Activated T-cell treated with anti-CD3 and anti-CD28 coated beads, Interleukin-2, amount 50 U/mL, for 48 hours (primary cell): ENCODE results near the gene ANKS6.

Experiments
- DNase-seq, 2 experiments: peaks; one replicate each; pipeline ENCODE4 v3.0.0-alpha.2; 2020

ANKS6 gene

DNA sequence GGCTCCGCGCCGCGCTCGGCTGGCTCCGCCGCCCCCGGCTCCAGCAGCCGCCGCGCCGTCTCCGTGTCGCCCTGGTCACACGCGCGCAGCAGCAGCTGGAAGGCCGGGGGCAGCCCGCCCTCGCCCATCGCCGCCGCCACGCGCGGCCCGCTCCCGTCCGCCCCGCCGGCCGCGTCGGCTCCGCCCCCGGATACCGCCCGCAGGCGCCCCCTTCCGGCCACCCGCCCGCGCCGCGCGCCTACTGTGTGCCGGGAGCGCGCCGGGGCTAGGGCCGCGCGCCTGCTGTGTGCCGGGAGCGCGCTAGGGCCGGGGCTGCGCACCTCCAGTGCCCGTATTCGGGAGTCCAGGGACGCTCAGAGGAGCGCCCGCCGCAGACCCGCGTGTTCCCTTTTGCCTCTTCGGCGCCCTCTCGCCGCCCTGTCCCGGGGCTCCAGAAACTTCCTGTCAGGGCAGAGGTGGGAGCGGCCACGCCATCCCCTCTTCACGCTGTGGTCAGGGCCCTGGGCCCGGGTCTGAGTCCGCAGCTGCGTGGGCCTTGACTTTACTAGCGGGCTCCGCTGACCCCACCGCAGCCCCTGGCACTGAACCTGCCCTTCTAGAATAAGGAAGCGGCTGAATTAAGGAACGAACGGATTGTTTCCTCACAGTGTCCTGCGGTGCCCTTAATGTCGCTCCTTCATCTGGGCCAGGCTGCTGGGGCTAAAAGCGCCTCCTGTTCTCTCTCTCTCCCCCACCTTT, at the start of gene ANKS6:
TSS of gene ANKS6 (minus strand) at position 192 of the 738 bp plus-strand sequence. CDS start at position 128, 64 bp downstream.
- DNase-seq = peak; percentile 87 to 89

GRCh38 chr9:98846081-98846480, 49.7 kb upstream of the ANKS6 start:
- DNase-seq = no peak

DNA sequence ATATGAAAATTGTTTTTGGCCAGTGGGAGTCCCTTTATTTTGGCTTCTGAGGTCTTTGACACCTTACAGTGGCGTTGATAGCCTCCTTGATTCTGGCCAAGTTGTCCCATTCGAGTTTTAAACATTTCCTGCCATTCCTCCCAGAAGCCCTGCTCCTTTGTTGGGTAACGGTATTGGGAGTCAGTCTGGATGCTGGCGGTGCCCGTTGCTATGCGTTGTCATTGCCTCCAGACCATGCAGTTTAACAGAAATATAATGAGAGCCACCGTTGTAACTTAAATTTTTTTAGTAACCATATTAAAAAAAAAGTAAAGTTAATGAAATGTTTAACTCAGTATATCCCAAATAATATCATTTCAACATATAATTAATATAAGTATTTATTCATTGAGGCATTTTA, 46.2 kb upstream of the ANKS6 start:
- DNase-seq = no peak

DNA sequence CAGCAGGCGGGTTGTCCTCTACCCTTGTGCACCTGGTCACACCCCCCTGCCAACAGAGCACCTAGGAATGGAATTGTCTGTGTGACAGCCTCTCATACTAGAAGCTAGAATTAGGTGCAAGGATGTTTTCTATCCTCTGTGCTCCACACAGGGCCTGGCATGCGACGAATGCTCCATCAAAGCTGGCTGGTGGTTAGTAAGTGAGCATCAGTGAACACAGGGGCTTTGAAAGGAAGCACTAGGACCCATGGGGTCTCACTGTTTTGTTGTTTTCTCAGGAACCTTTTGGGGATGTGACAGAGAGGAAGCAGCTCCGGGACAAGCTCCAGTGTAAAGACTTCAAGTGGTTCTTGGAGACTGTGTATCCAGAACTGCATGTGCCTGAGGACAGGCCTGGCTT, 43.4 kb upstream of the ANKS6 start:
- no peak for DNase-seq

DNA sequence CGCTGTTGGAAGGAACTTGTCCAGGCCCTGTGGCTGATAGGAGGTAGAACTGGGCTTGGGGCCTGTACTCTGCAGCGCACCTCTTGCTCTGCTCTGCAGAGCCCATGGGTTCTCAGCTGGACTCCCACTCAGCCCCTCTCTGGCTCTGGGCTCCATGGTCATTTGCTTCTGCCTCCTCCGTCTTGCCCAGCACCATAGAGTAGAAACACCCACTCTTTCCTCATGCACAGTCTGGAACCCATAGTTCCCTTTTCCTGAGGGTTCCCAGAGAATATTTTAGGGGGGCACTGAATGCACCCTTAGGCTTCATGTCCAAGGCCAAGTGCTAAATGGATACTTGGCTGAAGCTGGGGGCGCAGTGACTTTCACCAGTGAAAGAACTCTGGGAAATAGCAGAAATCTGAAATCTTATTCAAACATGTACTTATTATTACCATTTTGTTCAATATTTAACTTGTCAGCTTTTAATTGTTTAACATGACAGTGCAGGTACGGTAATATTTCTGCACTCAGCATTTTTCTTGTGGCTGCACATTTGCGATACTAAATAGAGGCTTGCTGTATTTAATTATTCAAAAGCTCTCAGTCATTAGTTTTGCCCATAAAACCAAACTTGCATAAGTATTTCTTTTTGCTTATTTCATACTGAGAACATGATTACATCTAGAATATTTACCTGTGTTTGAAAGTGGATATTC, 42.7 kb upstream of the ANKS6 start:
- no peak for DNase-seq

- DNase-seq = no peak
Observed at GRCh38 chr9:98838155-98838867, 42.0 kb upstream of the ANKS6 start.

- no peak for DNase-seq
Observed at GRCh38 chr9:98837516-98837915, 41.2 kb upstream of the ANKS6 start.

DNA sequence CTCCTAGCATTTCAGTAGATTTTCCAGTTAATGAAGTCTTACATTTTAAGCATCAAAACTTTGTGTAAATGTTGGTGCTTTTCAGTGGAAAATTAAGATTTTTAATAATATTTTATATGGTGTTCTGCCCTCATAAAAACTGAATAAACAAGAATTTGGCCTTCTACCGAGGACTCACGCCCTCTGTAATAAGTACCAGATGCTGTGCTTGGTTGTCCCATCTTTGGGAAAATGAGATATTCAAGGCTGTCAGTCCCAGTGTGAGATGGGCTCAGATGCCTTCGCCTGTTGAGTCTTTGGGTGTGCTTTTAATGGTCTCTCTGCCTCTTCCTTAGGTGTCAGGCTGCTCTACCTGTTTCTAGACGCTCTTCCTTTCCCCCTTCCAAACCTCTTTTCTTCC, 39.9 kb upstream of the ANKS6 start:
- DNase-seq = no peak

GRCh38 chr9:98834386-98834785, 38.0 kb upstream of the ANKS6 start:
- no peak for DNase-seq

DNA sequence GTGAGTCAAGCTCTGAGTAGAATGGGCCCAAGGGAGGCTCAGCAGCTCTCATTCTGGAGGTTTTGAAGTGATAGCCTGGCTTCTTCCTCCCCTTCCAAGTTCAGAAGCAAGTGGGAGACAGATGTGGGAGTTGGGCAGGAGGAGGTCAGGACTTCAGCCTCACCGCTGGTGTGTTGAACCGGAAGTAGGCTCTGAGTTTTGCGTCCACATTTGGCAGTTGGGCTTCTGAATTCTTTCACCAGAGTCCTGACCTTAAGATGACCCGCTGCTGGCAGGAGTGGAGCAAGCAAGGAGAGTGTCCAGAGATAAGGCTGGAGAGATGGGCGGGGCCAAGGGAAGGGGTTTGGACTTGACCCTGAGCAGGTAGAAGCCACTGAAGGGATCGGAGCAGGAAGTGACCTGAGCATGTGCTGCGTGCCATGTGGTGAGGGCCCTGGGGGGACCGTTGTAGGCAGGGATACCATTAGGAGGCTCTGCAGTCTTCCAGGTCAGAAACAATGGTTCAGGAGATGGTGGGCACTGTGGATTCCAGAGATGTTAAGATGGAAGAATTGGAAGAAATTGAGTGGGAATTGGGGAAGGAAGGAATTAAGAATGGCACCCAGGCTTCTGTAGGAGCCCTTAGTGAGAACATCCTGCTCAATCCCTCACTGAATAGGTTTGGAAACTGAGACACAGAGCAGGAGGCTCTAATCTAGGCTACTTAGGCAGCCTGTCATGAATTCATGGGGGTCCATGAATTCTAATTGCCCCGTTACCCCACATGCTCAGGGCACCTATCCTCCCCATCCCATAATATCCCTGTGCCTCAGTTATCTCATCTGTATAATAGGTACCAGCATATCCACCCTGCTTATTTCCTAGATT, 37.0 kb upstream of the ANKS6 start:
- DNase-seq = no peak

DNA sequence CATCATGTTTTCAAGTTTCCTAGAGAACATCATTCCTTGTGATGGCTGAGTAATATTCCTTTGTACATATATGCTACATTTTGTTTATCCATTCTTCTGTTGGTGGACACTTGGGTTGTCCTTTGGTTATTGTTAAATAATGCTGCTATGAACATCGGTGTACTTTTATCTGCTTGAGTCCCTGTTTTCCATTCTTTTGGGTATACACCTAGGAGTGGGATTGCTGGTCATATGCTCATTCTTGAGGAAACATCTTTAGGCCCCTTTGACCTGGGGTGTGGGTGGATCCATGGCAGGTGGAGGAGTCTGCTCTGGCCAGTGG, 36.4 kb upstream of the ANKS6 start:
- DNase-seq = no peak

DNA sequence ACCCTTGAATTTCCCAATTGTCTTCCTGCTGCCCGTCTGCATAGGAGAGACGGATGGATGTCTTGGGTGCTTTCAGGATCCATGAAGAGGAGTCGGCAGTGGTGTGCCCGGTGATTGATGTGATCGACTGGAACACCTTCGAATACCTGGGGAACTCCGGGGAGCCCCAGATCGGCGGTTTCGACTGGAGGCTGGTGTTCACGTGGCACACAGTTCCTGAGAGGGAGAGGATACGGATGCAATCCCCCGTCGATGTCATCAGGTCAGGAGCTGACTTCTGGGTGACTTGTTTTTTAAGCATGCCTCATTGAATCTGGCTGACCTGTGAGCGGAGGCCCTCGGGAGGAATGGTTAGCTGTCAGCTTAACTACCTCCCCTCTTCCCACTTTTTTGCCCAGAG, 35.3 kb upstream of the ANKS6 start:
- no peak for DNase-seq

- no peak for DNase-seq
Observed at GRCh38 chr9:98830554-98830953, 34.2 kb upstream of the ANKS6 start.

DNA sequence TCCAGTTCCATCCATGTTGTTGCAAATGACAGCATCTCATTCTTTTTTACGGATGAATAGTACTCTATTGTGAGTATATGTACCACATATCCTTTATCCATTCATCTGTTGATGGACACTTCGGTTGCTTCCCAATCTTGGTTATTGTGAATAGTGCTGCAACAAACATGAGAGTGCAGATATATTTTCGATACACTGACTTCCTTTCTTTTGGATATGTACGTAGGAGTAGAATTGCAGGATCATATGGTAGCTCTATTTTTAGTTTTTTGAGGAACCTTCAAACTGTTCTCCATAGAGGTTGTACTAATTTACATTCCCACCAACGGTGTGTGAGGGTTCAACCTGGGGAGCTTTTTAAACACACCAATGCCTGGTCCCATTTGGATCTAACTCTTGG, 33.4 kb upstream of the ANKS6 start:
- no peak for DNase-seq

GRCh38 chr9:98826716-98827115, 30.4 kb upstream of the ANKS6 start:
- no peak for DNase-seq

DNA sequence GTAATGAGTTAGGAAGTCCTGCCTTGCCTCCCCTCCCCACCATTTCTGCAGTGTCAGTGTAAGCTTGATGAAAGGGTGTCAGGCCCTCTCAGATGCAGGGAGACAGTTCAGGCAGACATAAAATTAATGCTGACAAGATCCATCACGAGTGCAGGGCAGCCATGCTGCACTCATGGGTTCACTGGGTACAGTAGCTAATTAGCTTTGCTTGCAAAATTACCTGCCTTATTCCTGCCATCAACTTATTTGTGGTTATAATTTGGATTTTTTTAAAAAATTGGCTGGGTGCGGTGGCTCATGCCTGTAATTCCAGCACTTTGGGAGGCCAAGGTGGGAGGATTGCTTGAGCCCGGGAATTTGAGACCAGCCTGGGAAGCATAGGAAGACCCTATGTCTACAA, 29.1 kb upstream of the ANKS6 start:
- DNase-seq = no peak

DNA sequence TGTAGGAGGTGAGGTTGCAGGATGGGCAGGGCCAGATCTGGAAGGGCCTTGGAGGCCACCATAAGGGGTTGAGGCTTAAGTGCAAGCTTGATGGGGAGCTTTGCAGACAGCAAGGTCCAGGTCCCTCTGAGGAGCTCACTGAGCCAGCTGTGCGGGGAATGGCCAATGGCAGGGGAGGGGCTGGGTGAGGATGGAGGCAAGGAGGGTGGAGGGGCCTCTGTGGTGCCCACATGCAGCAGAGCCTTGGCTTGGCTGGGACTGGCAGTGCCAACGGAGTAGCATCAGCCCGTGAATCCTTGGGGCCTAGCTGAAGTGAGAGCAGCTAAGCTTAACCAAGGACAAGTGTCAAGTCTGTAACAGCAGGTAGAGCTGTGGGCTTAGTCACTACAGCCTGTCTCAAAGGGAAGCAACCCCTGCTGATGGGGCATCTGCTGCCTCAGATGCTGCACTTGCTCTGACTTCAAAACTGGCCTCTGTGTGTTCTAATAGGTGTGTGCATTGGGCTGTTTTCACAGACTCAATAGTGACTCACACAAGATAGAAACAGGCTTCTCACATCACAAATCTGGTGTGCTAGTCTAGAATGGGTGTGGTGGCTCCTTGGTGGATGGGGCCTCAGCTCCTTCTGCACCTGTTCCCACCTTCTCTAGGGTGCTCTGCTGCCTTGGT, 27.4 kb upstream of the ANKS6 start:
- no peak for DNase-seq

DNA sequence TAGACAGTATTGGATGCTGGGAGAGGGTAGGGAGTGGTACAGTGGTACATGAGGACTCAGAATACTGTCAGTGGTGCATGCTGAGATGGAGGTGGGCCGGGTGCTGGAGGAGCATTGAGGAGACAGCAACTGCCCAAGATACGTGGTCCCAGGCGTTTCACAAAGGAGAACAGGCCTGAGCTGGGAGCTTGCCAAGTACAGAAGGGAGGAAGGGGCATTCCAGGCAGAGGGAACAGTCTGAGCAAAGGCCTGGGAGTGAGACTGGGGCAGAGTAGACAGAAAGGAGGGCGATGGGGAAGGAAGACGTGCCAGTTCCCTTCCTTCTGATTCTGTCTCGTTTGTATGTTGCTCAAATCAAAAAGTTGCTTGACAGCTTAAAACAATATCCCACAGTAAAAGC, 26.3 kb upstream of the ANKS6 start:
- no peak for DNase-seq

DNA sequence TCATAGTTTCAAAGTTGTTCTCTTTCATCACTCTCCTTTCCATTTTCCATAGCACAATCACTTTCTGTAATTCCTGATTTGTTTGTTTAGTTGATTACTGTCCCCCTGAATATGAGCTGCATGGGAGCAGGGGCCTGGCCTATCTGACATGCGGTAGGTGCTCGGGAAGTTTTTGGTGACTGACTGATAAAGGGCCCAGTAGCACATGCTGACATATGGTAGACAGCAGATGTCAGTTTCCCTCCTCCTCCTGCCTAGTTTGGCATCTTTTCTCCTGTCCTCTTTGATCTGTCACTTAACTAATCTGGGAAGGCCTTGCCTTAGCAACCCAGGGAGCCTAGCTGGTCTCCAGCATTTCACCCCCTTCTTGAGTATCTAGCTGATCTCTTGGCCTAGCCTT, 25.5 kb upstream of the ANKS6 start:
- no peak for DNase-seq

DNA sequence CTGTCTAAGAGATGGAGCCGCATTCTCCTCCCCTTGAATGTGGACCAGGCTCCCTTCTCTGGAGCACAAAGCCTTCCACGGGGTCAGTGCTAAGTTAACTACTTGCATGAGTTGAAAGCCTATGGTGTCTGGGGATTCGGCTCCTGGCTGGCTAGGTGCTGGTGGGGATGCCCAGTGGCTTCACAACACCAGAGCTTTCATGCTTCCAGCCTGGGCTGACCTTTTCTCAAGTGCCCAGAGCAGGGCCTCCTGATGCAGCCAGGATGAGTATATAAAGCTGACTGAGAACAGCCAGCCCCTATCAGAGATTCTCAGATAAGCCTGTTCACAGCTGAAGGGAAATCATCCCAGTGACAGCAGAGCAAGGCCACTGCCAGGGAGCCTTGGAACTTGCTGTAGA, 22.9 kb upstream of the ANKS6 start:
- DNase-seq = no peak

DNA sequence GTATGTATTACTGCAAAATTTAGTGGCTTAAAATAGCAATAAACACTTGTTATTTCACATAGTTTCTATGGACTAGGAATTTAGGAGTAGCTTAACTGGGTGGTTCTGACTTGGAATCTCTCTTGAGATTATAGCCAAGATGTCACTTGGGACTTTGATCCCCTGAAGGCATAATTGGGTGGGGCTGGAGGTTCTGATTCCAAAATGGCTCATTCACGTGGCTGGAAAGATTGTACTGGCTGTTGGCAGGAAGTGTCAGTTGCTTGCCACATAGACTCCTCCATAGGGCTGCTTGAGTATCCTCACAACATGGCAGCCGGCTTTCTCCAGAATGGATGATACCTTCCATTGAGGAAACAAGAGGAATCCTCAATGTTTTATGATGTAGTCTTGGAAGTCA, 22.4 kb upstream of the ANKS6 start:
- no peak for DNase-seq

GRCh38 chr9:98815391-98815951, 19.1 kb upstream of the ANKS6 start:
- no peak for DNase-seq
